ENCODE results near the gene SPAG4. TPM values are rescaled to one million over a fixed set of nuclear protein-coding genes. Genes with fewer than 3 reads are reported as not detected.
A peak's percentile ranks its signal among the peaks of the same experiment; 100 is the strongest.

The SPAG4 gene
- total RNA-seq, 1 experiment from 2014 or later: 1.6 TPM

- TF ChIP-seq CTCF (IDR thresholded peaks at IDR 0.05; ENCODE audit: unreplicated experiment): no peak
- Mint-ChIP-seq H3K27ac (ENCODE audit: low read depth, unreplicated experiment) (no peak overlapping the region), H3K27me3 (ENCODE audit: insufficient read depth, unreplicated experiment) (peaks cover 19% of the 10 kb centered on the region), H3K4me1 (ENCODE audit: insufficient read depth, unreplicated experiment) (no peaks in the 10 kb centered on the region), H3K9me3 (ENCODE audit: unreplicated experiment) (no peaks in the 10 kb centered on the region), H3K4me3 (ENCODE audit: unreplicated experiment) (peak overlapping the region; percentile 52), H3K36me3 (ENCODE audit: insufficient read depth, unreplicated experiment) (peaks cover 6% of the 10 kb centered on the region)
- intact Hi-C loops (cut with micrococcal nuclease): no loop called here
- POLR2A ChIA-PET: interaction anchor here (1.2 kb wide), 1 partner anchor 15 kb away, joined by 3 read pairs; the partner anchor contains the start of gene SPAG4
- no TSS peak for BruUV-seq (replicated peaks)
- CTCF ChIA-PET: no interaction called here
- DNase-seq (ENCODE audit: unreplicated experiment): peak; percentile 39
Observed at GRCh38 chr20:35600993-35601973, 14.3 kb upstream of the SPAG4 start.

- intact Hi-C loops (cut with micrococcal nuclease): no loop called here
- Mint-ChIP-seq H3K9me3 (ENCODE audit: unreplicated experiment) (no peaks in the 10 kb centered on the region), H3K4me1 (ENCODE audit: insufficient read depth, unreplicated experiment) (no peaks in the 10 kb centered on the region), H3K27ac (ENCODE audit: low read depth, unreplicated experiment) (no peak overlapping the region), H3K36me3 (ENCODE audit: insufficient read depth, unreplicated experiment) (peaks cover 6% of the 10 kb centered on the region), H3K4me3 (ENCODE audit: unreplicated experiment) (peak overlapping the region; percentile 52), H3K27me3 (ENCODE audit: insufficient read depth, unreplicated experiment) (peaks cover 19% of the 10 kb centered on the region)
- no peak for DNase-seq (ENCODE audit: unreplicated experiment)
- ChIA-PET CTCF (interaction anchor here (0.5 to 1.3 kb wide), 2 partner anchors 17 to 18 kb away, joined by 3 to 5 read pairs; no protein-coding TSS in a partner anchor), POLR2A (no interaction called here)
- no peak for TF ChIP-seq CTCF (IDR thresholded peaks at IDR 0.05; ENCODE audit: unreplicated experiment)
- BruUV-seq (replicated peaks): no TSS peak
Observed at GRCh38 chr20:35601990-35602389, 13.6 kb upstream of the SPAG4 start.

GRCh38 chr20:35602851-35603495 lies 12.7 kb upstream of the SPAG4 start:
- ChIA-PET CTCF (interaction anchor here (0.8 to 1.3 kb wide), 3 partner anchors 13 to 89 kb away, joined by 3 to 5 read pairs (median 4); partner anchors contain the start of gene SPAG4), POLR2A (interaction anchor here (0.7 kb wide), 1 partner anchor 1552 kb away, joined by 3 read pairs; no protein-coding TSS in a partner anchor)
- Mint-ChIP-seq H3K36me3 (ENCODE audit: insufficient read depth, unreplicated experiment) (peaks cover 6% of the 10 kb centered on the region), H3K27me3 (ENCODE audit: insufficient read depth, unreplicated experiment) (peaks cover 19% of the 10 kb centered on the region), H3K9me3 (ENCODE audit: unreplicated experiment) (no peaks in the 10 kb centered on the region), H3K27ac (ENCODE audit: low read depth, unreplicated experiment) (no peak overlapping the region), H3K4me1 (ENCODE audit: insufficient read depth, unreplicated experiment) (no peaks in the 10 kb centered on the region), H3K4me3 (ENCODE audit: unreplicated experiment) (peak overlapping the region; percentile 6)
- no TSS peak for BruUV-seq (replicated peaks)
- intact Hi-C loops (cut with micrococcal nuclease): no loop called here
- TF ChIP-seq CTCF (IDR thresholded peaks at IDR 0.05; ENCODE audit: unreplicated experiment): no peak
- no peak for DNase-seq (ENCODE audit: unreplicated experiment)

Measured in MCF 10A (cell line).